IPS-20b (cell line): ENCODE results near the gene TCF7L2.

Source experiments
- H3K27ac ChIP-seq: one replicate; pipeline ENCODE4 v1.5.1; 2013; ENCODE audit warnings: low read length
- H3K27me3 ChIP-seq: 2 replicates; pipeline ENCODE4 v1.6.1; 2013; ENCODE audit warnings: mild to moderate bottlenecking, low read length, inconsistent platforms; ENCODE audit not compliant: insufficient read depth
- H3K36me3 ChIP-seq: 2 replicates; pipeline ENCODE4 v1.6.1; 2013; ENCODE audit warnings: low read depth, mild to moderate bottlenecking, inconsistent platforms, low read length, moderate library complexity; ENCODE audit not compliant: insufficient read depth
- H3K4me1 ChIP-seq: 2 replicates; pipeline ENCODE4 v1.6.1; 2013; ENCODE audit warnings: mild to moderate bottlenecking, control low read depth, inconsistent platforms, low read length, moderate library complexity; ENCODE audit not compliant: insufficient read depth
- H3K4me3 ChIP-seq: 2 replicates; pipeline ENCODE4 v1.5.1; 2013; ENCODE audit warnings: mild to moderate bottlenecking, low read length, inconsistent platforms
- H3K9ac ChIP-seq: 2 replicates; pipeline ENCODE4 v1.6.1; 2013; ENCODE audit warnings: low read depth, mild to moderate bottlenecking, inconsistent platforms, low read length, moderate library complexity
- H3K9me3 ChIP-seq: 2 replicates; pipeline ENCODE4 v1.6.1; 2013; ENCODE audit warnings: mild to moderate bottlenecking, low read depth, low read length, inconsistent platforms; ENCODE audit not compliant: insufficient read depth

TCF7L2 gene

GRCh38 chr10:112969542-112969941 lies 19.5 kb downstream of the TCF7L2 start:
- H3K4me3 ChIP-seq: no peak overlapping the region
- H3K9me3 ChIP-seq: no peaks in the 10 kb centered on the region
- no peak overlapping the region for H3K27ac ChIP-seq
- H3K27me3 ChIP-seq: no peaks in the 10 kb centered on the region
- H3K4me1 ChIP-seq: no peaks in the 10 kb centered on the region
- no peak overlapping the region for H3K9ac ChIP-seq
- peaks cover 80% of the 10 kb centered on the region for H3K36me3 ChIP-seq

GRCh38 chr10:112970021-112970420 lies 20.0 kb downstream of the TCF7L2 start:
- Histone ChIP-seq H3K36me3 (peaks cover 80% of the 10 kb centered on the region), H3K27ac (no peak overlapping the region), H3K4me1 (no peaks in the 10 kb centered on the region), H3K9me3 (no peaks in the 10 kb centered on the region), H3K4me3 (no peak overlapping the region), H3K9ac (no peak overlapping the region), H3K27me3 (no peaks in the 10 kb centered on the region)

- Histone ChIP-seq H3K9ac (no peak overlapping the region), H3K4me1 (peaks cover 11% of the 10 kb centered on the region; the same call in 1 of the 2 replicates), H3K9me3 (no peaks in the 10 kb centered on the region), H3K4me3 (no peak overlapping the region), H3K36me3 (peaks cover 83% of the 10 kb centered on the region), H3K27ac (no peak overlapping the region), H3K27me3 (no peaks in the 10 kb centered on the region)
Measured at GRCh38 chr10:112972606-112973005, 22.6 kb downstream of the TCF7L2 start.

GRCh38 chr10:112973046-112973445 lies 23.0 kb downstream of the TCF7L2 start:
- Histone ChIP-seq H3K36me3 (peaks cover 79% of the 10 kb centered on the region), H3K27me3 (no peaks in the 10 kb centered on the region), H3K27ac (no peak overlapping the region), H3K9me3 (no peaks in the 10 kb centered on the region), H3K4me1 (peaks cover 12% of the 10 kb centered on the region; the same call in 1 of the 2 replicates), H3K4me3 (no peak overlapping the region), H3K9ac (no peak overlapping the region)

- Histone ChIP-seq H3K36me3 (peaks cover 72% of the 10 kb centered on the region), H3K4me1 (peaks cover 13% of the 10 kb centered on the region; the same call in 1 of the 2 replicates), H3K9me3 (no peaks in the 10 kb centered on the region), H3K4me3 (no peak overlapping the region), H3K27me3 (no peaks in the 10 kb centered on the region), H3K27ac (no peak overlapping the region), H3K9ac (no peak overlapping the region)
Measured at GRCh38 chr10:112973805-112974204, 23.8 kb downstream of the TCF7L2 start.

- Histone ChIP-seq H3K36me3 (peaks cover 51% of the 10 kb centered on the region), H3K9me3 (no peaks in the 10 kb centered on the region), H3K4me3 (no peak overlapping the region), H3K4me1 (peaks cover 25% of the 10 kb centered on the region), H3K27ac (no peak overlapping the region), H3K27me3 (no peaks in the 10 kb centered on the region), H3K9ac (no peak overlapping the region)
Measured at GRCh38 chr10:112977426-112977898, 27.4 kb downstream of the TCF7L2 start.

GRCh38 chr10:112979927-112980326 lies 29.9 kb downstream of the TCF7L2 start:
- H3K27me3 ChIP-seq: no peaks in the 10 kb centered on the region
- H3K36me3 ChIP-seq: peaks cover 35% of the 10 kb centered on the region
- no peaks in the 10 kb centered on the region for H3K9me3 ChIP-seq
- H3K9ac ChIP-seq: no peak overlapping the region
- H3K27ac ChIP-seq: no peak overlapping the region
- peaks cover 38% of the 10 kb centered on the region for H3K4me1 ChIP-seq
- H3K4me3 ChIP-seq: no peak overlapping the region

- Histone ChIP-seq H3K27ac (no peak overlapping the region), H3K4me1 (peaks cover 46% of the 10 kb centered on the region)
Measured at GRCh38 chr10:112980937-112981336, 30.9 kb downstream of the TCF7L2 start.

GRCh38 chr10:112981553-112981952 lies 31.5 kb downstream of the TCF7L2 start:
- no peak overlapping the region for H3K4me3 ChIP-seq
- no peaks in the 10 kb centered on the region for H3K27me3 ChIP-seq
- peaks cover 51% of the 10 kb centered on the region for H3K4me1 ChIP-seq
- H3K27ac ChIP-seq: no peak overlapping the region
- H3K9ac ChIP-seq: no peak overlapping the region
- no peaks in the 10 kb centered on the region for H3K9me3 ChIP-seq
- peaks cover 23% of the 10 kb centered on the region for H3K36me3 ChIP-seq

More at GRCh38 chr10:112980937-112981336, 30.9 kb downstream of the TCF7L2 start:
- no peak overlapping the region for H3K4me3 ChIP-seq
- H3K27me3 ChIP-seq: no peaks in the 10 kb centered on the region
- H3K9ac ChIP-seq: no peak overlapping the region
- H3K36me3 ChIP-seq: peaks cover 28% of the 10 kb centered on the region
- no peaks in the 10 kb centered on the region for H3K9me3 ChIP-seq

- no peaks in the 10 kb centered on the region for H3K27me3 ChIP-seq
- H3K4me3 ChIP-seq: no peak overlapping the region
- no peak overlapping the region; the same call in 1 of the 2 replicates for H3K9ac ChIP-seq
Measured at GRCh38 chr10:112983444-112984056, 33.5 kb downstream of the TCF7L2 start.

GRCh38 chr10:112984756-112985155 lies 34.7 kb downstream of the TCF7L2 start:
- H3K36me3 ChIP-seq: peaks cover 28% of the 10 kb centered on the region; the same call in 1 of the 2 replicates
- no peaks in the 10 kb centered on the region for H3K27me3 ChIP-seq
- no peak overlapping the region for H3K9ac ChIP-seq
- no peak overlapping the region for H3K4me3 ChIP-seq
- H3K4me1 ChIP-seq: peaks cover 61% of the 10 kb centered on the region
- H3K9me3 ChIP-seq: no peaks in the 10 kb centered on the region
- H3K27ac ChIP-seq: no peak overlapping the region

More at GRCh38 chr10:112983444-112984056, 33.5 kb downstream of the TCF7L2 start:
- peaks cover 53% of the 10 kb centered on the region for H3K4me1 ChIP-seq
- peaks cover 23% of the 10 kb centered on the region; the same call in 1 of the 2 replicates for H3K36me3 ChIP-seq
- H3K27ac ChIP-seq: no peak overlapping the region
- H3K9me3 ChIP-seq: no peaks in the 10 kb centered on the region
